IPS DF 19.7 (cell line): Measurements from ENCODE around the gene NUP133.
A peak's percentile ranks its signal among the peaks of the same experiment; 100 is the strongest.
"Not testable (repeated sequence)": the region's sequence is repeated elsewhere in the genome, so short reads cannot be mapped to it uniquely, and the experiment has no call there.

Source experiments
- DNase-seq: peaks from one replicate; pipeline ENCODE4 v3.0.0-alpha.2; 2013; ENCODE audit warnings: low read depth, low spot score

Gene NUP133

GRCh38 chr1:229507951-229508822 is at the start of gene NUP133:
Gene NUP133 (minus strand): TSS chr1:229508341. CDS start chr1:229508249, 92 bp downstream.
- peak; percentile 96 for DNase-seq

GRCh38 chr1:229557200-229557850 is 49.2 kb upstream of the NUP133 start:
- no peak for DNase-seq

DNA sequence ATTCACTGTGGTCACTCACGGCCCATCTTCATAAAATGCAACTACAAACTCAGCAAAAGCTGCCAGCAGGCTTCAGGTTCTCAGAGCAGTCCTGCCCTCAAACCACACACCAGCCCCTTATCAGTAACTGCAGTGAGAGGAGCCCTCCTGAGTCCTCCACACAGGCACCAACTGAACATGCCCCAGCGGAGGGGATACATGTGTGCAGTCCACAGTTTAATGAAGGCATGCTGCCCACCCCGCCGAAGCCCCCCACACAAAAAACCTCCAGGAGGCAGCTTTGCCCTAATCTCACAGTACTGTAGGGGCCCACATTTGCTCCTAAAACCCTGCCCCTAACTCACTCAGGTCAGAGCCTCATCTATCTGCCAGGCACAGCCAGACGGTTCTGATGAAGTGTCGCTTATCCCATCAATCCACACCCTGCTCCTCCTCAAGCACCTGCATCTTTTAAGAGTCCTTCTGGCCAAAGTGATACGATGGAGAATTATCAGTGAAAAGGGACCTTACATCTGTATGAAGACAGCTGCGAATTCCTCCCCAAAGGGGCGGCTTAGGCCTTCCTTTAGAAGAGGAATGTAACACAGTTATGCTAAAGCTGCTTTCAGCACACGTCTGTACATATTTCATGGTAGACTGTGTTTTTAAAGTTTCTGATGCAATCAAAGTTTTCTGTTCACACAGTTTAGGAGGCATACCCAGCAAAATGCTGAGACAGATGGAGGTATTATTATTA is 46.9 kb upstream of the NUP133 start:
- no peak for DNase-seq

DNA sequence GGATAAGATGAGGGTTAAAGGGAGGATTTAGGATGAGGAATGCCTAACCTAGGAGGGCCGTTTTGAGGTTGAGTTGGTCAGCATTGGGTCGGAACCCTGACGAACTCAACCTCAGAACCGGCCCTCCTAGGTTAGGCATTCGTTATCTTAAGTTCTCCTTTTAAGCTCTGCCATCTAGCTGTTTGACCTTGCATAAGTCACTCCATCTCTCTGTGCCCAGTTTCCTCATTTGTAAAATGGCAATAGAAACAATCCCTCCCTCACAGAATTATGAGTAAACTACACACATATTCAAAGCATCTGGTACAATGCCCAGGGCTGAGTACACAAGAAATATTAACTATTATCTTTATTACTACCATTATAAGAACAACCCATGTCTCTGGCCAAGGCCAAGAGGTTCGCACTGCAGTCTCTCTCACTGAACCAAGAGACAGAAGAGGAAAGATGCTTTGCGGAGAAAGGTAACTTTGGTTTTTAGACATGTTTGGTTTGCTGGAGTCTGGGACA is 45.5 kb upstream of the NUP133 start:
- no peak for DNase-seq

DNA sequence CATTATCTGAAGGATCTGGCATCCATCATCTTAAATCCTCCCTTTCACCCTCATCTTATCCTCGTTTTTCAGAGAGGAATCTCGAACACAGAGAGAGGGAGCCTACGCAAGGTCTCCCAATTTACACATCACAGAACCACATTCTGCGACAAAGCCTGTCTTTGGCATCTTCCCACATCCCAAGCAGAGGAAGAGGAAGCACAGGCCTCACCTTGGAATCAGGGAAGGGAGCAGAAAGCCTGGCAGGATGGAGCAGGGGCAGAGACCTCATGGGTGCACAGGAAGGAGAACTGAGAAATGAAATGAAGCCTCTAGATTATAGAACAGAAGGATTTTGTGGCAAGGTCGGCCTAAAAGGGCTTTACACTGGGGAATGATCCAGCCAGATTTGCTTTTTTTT is 44.6 kb upstream of the NUP133 start:
- no peak for DNase-seq

DNA sequence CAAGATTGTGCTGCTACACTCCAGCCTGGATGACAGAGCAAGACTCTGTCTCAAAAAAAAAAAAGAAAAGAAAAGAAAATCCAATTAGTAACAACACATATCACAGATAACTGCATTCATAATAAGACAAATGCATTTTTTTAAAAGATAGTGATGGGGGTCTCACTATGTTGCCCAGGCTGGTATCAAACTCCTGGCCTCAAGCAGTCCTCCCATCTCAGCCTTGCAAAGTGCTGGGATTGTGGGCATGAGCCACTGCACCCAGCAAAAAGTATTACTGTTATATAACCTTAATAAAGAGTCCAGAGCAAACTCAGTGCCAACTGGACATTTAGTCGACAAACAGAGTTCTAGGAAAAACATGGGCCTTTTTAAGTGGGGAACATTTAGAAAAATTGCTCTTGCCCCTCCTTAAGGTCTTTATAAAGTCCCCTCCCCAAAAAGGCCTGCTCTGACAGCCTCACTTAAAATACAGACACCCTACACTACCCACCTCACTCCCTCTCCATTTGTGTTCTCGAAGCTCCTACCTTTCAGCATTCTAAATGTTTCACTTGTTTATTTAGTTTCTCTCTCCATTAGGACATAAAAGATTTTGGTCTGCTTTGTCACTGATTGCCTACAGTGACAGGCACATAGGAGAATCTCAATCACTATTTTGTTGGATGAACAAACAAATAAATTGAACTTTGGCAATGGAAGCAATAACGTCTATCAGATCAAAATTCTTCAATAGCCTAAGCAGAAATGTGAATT is 42.8 kb upstream of the NUP133 start:
- no peak for DNase-seq

- no peak for DNase-seq
Observed at GRCh38 chr1:229547542-229547941, 39.4 kb upstream of the NUP133 start.

GRCh38 chr1:229544587-229544986 is 36.4 kb upstream of the NUP133 start:
- no peak for DNase-seq

GRCh38 chr1:229539863-229540506 is 31.8 kb upstream of the NUP133 start:
- DNase-seq: no peak

DNA sequence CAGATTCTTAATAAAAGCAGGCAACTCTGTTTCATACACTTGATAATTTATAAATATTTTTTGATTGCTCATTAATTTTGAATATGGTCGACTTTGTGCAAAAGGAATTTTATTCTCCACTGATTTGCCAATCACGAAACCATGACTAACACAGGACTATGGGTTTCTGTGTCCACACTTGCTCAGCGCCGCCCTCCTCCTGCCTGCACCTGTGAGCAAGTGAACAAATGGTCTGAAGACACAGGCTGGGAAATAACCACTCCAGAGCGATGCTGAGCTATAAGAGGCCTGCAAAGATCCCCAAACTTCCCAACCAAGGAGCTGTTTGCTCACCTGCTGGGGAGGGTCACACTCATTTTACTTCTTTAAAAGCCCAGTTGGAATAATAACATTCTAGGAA is 30.8 kb upstream of the NUP133 start:
- DNase-seq: no peak

DNA sequence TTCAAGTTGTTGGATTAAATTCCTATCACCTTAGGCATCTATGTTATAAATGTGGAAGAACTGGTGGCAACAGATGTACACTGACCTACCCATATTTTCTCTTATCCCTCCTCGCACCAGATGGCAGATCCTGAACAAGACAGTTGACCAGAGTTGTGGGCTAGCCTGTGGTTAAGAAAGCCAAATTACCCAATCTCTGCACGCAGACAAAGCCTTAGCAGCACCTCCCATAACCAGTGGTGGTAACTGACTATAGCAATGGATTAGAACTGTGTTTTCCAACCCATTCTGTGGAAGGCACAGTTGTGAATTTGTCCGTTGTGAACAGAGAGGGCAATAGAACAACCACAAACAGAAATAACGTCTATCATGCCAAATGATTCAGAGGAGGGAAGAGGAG is 29.8 kb upstream of the NUP133 start:
- no peak for DNase-seq

DNA sequence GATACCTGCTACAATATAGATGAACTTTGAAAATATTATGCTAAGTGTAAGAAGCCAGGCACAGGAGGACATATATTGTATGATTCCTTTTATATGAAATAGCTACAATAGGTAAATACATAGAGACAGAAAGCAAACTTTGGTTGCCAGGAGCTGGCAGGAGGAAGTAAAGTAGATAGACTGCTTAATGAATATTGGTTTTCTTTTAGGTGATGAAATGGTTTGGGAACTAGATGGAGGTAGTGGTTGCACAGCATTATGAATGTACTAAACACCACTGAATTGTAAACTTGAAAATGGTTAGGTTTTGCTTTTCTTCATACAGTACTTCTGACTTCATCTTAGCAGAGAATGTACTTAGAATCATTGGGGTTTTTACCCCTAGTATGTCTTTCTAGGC is 28.8 kb upstream of the NUP133 start:
- no peak for DNase-seq

- DNase-seq: no peak
Observed at GRCh38 chr1:229535230-229535629, 27.1 kb upstream of the NUP133 start.

- no peak for DNase-seq
Observed at GRCh38 chr1:229531326-229531725, 23.2 kb upstream of the NUP133 start.

- DNase-seq: no peak
Observed at GRCh38 chr1:229529639-229530038, 21.5 kb upstream of the NUP133 start.

DNA sequence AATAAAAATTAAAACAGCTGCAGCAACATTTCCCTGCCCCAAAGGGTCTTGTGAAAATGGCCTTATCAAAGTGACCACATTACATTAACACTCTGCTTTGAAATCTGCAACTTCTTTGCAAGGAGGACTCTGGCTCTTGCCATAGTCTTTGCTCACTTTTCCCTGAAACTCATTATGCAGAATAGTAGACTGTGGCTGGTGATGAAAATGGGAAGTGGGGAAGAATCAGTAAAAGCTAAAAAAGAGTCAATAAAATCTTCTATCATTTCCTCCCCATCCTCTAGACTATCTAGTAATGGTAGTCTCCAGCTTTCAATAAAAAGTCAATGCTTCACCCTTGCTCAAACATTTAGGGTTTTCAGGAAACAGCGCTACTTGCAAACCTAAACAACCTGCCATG is 18.6 kb upstream of the NUP133 start:
- DNase-seq: no peak

DNA sequence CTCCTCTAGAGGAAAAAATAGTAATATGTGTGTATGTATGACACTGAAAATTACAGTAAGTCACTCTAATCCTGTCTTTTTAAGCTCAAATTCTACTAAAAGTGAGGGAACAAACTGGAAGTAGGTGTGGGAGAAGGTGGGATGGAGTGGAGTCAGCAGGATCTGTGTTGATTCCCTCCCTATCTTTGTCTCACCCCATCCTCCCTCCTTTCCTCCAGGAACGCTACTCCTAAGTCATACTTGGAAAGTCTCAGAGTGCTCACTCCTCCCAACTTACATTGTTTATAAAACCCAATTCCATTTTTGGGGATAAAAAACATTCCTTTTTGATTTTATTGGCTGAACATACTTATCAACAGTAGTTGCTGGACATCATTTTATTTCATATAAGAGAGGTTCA is 14.9 kb upstream of the NUP133 start:
- DNase-seq: no peak

DNA sequence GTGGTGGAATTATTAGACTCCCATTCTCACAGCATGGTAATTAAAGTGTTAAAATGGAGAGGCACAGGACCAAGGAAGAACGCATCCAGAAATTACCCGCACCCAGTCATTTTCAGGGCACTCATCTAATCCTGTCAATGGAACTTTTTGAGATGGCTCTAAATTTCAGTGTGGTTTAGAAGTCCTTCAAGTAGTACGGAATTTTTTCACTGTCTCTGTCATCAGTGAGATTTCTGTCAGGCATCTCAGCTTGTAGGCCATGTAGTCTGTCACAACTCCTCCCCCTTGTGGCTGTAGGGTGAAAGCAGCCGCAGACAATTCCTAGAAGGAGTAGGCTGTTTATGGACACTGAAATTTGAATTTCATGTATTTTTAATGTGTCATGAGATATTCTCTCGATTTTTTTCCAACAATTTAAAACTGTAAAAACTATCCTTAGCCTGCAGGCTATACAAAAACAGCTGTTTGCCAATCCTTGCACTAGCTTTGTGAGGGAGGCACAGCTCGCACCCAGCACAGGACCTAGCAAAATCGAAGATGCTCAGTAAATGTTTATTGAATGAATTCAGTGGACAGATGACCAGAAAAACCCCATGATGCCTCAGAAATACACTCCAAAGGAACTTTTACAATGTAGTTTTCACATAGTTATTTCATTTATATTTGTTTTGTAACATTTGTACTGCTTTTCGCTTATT is 6.6 kb upstream of the NUP133 start:
- DNase-seq: peak; percentile 15

- not testable (repeated sequence) for DNase-seq
Observed at GRCh38 chr1:229511625-229512024, 3.5 kb upstream of the NUP133 start.

- DNase-seq: not testable (repeated sequence)
Observed at GRCh38 chr1:229511201-229511600, 3.1 kb upstream of the NUP133 start.
